Measurements from ENCODE around the gene SMKR1.

Gene SMKR1

GRCh38 chr7:129502708-129503685 is 666 bp downstream of the SMKR1 start:
- Histone ChIP-seq H3K4ac (ENCODE audit: low read depth in 1 of 2, low read length in 2 of 2) (no peak overlapping the region), H3K18ac (ENCODE audit: low read depth in 1 of 2, low read length in 2 of 2) (peak overlapping the region in 1 of 2 experiments; percentile 38), H3K27me3 (ENCODE audit: control insufficient read depth in 1 of 2, insufficient read depth in 1 of 2, low read length in 2 of 2) (peaks cover 0 to 8% of the 10 kb centered on the region in 2 experiments), H2BK12ac (ENCODE audit: low read length in 2 of 2) (no peak overlapping the region), H3K14ac (ENCODE audit: low read length in 2 of 2) (no peak overlapping the region), H2BK15ac (ENCODE audit: low read depth, poor library complexity, severe bottlenecking) (no peak overlapping the region), H3K36me3 (ENCODE audit: control insufficient read depth in 1 of 2, insufficient read depth in 2 of 2, low read depth in 1 of 2, low read length in 2 of 2) (no peaks in the 10 kb centered on the region), H2AK5ac (ENCODE audit: low read length, severe bottlenecking) (no peak overlapping the region), H3K4me2 (ENCODE audit: low read length, poor library complexity, severe bottlenecking) (peak overlapping the region; percentile 99), H3K9ac (ENCODE audit: low read length) (peak overlapping the region; percentile 79), H3K23ac (ENCODE audit: low read length in 2 of 2) (peak overlapping the region in 1 of 2 experiments; percentile 26), H4K91ac (ENCODE audit: low read length) (no peak overlapping the region), H2AFZ (ENCODE audit: low read depth, low read length) (peak overlapping the region; percentile 86), H3K4me3 (ENCODE audit: insufficient read depth in 1 of 2, low read depth in 1 of 2, low read length in 2 of 2) (peak overlapping the region; percentile 69 to 80), H4K8ac (ENCODE audit: low read length) (no peak overlapping the region), H3K79me1 (replicated peaks; ENCODE audit: low read length, poor library complexity, severe bottlenecking) (no peaks in the 10 kb centered on the region), H2BK120ac (ENCODE audit: low read depth, low read length) (no peak overlapping the region), H3K4me1 (ENCODE audit: control insufficient read depth, insufficient read depth, low read depth, low read length) (peaks cover 15% of the 10 kb centered on the region), H3K27ac (ENCODE audit: low read length, poor library complexity, severe bottlenecking) (no peak overlapping the region), H2BK5ac (ENCODE audit: low read depth, low read length, poor library complexity, severe bottlenecking) (no peak overlapping the region), H3K9me3 (ENCODE audit: control insufficient read depth, low read length) (no peaks in the 10 kb centered on the region)
- DNase-seq, result peak; percentile 14
- 13% methylated on average over 54 of the region's 58 CpGs for WGBS

DNA sequence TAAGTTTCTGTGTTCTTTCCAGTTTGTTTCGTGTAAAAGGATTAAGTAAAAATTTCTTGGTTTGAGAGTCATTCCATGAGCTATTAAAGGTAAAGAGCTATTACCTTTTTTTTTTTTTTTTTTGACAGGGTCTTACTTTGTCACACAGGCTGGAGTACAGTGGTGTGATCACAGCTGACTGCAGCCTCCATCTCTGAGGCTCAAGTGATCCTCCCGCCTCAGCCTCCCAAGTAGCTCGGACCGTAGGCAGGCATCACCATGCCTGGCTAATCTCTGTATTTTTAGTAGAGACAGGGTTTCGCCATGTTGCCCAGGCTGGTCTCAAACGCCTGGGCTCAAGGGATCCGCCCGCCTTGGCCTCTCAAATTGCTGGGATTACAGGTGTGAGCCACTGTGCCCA is 1.4 kb downstream of the SMKR1 start:
- Histone ChIP-seq H3K4me1 (ENCODE audit: control insufficient read depth, insufficient read depth, low read depth, low read length) (peaks cover 15% of the 10 kb centered on the region), H3K27me3 (ENCODE audit: control insufficient read depth in 1 of 2, insufficient read depth in 1 of 2, low read length in 2 of 2) (peaks cover 0 to 8% of the 10 kb centered on the region in 2 experiments), H3K18ac (ENCODE audit: low read depth in 1 of 2, low read length in 2 of 2) (no peak overlapping the region), H2BK120ac (ENCODE audit: low read depth, low read length) (no peak overlapping the region), H3K4ac (ENCODE audit: low read depth in 1 of 2, low read length in 2 of 2) (no peak overlapping the region), H3K4me3 (ENCODE audit: insufficient read depth in 1 of 2, low read depth in 1 of 2, low read length in 2 of 2) (no peak overlapping the region), H3K4me2 (ENCODE audit: low read length, poor library complexity, severe bottlenecking) (no peak overlapping the region), H3K14ac (ENCODE audit: low read length in 2 of 2) (no peak overlapping the region), H4K91ac (ENCODE audit: low read length) (no peak overlapping the region), H4K8ac (ENCODE audit: low read length) (no peak overlapping the region), H2AK5ac (ENCODE audit: low read length, severe bottlenecking) (no peak overlapping the region), H2BK12ac (ENCODE audit: low read length in 2 of 2) (no peak overlapping the region), H3K9ac (ENCODE audit: low read length) (no peak overlapping the region), H3K23ac (ENCODE audit: low read length in 2 of 2) (no peak overlapping the region), H3K36me3 (ENCODE audit: control insufficient read depth in 1 of 2, insufficient read depth in 2 of 2, low read depth in 1 of 2, low read length in 2 of 2) (no peaks in the 10 kb centered on the region), H3K9me3 (ENCODE audit: control insufficient read depth, low read length) (no peaks in the 10 kb centered on the region), H2BK15ac (ENCODE audit: low read depth, poor library complexity, severe bottlenecking) (no peak overlapping the region), H2BK5ac (ENCODE audit: low read depth, low read length, poor library complexity, severe bottlenecking) (no peak overlapping the region), H2AFZ (ENCODE audit: low read depth, low read length) (no peak overlapping the region), H3K79me1 (replicated peaks; ENCODE audit: low read length, poor library complexity, severe bottlenecking) (no peaks in the 10 kb centered on the region), H3K27ac (ENCODE audit: low read length, poor library complexity, severe bottlenecking) (no peak overlapping the region)
- DNase-seq, result no peak
- 99% methylated on average over 8 of the region's 8 CpGs for WGBS

- WGBS, result 81% methylated on average over 8 of the region's 8 CpGs
- H3K18ac ChIP-seq (ENCODE audit: low read depth in 1 of 2, low read length in 2 of 2), result no peak overlapping the region
These were observed 9.9 kb downstream of the SMKR1 start for GRCh38 chr7:129512192-129512591.

DNA sequence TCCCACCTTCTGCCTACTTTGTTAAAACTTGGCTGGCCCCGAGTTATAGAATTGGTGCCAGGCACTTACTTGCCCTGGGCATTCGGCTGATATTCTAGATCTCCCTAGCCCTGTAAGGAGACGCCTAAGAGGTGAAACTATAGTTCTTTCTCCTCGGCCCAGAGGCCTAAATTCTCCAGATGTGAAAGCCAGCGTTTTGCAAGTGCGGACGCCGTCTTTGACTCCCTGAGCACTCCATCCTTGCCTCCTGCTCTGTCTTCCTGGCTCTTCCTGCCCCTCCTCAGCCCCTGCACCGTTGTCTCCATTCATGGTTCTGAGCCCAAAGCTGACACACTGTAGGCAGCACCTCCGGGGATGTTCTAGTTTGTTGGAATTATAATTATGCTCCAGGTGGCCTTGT is 11.2 kb downstream of the SMKR1 start:
- 96% methylated on average over 9 of the region's 10 CpGs for WGBS
- H3K27ac ChIP-seq (ENCODE audit: low read length, poor library complexity, severe bottlenecking), result no peak overlapping the region
- H3K4me1 ChIP-seq (ENCODE audit: control insufficient read depth, insufficient read depth, low read depth, low read length), result no peaks in the 10 kb centered on the region
- no peak overlapping the region for H3K23ac ChIP-seq (ENCODE audit: low read length in 2 of 2)
- H3K14ac ChIP-seq (ENCODE audit: low read length in 2 of 2), result no peak overlapping the region
- no peak overlapping the region for H2BK15ac ChIP-seq (ENCODE audit: low read depth, poor library complexity, severe bottlenecking)
- no peak overlapping the region for H2AK5ac ChIP-seq (ENCODE audit: low read length, severe bottlenecking)
- H3K18ac ChIP-seq (ENCODE audit: low read depth in 1 of 2, low read length in 2 of 2), result no peak overlapping the region
- no peak overlapping the region for H3K9ac ChIP-seq (ENCODE audit: low read length)
- H2AFZ ChIP-seq (ENCODE audit: low read depth, low read length), result no peak overlapping the region
- no peak for DNase-seq
- H2BK120ac ChIP-seq (ENCODE audit: low read depth, low read length), result no peak overlapping the region
- H2BK12ac ChIP-seq (ENCODE audit: low read length in 2 of 2), result no peak overlapping the region
- H2BK5ac ChIP-seq (ENCODE audit: low read depth, low read length, poor library complexity, severe bottlenecking), result no peak overlapping the region
- no peak overlapping the region for H3K4me2 ChIP-seq (ENCODE audit: low read length, poor library complexity, severe bottlenecking)
- H3K4ac ChIP-seq (ENCODE audit: low read depth in 1 of 2, low read length in 2 of 2), result no peak overlapping the region
- H3K9me3 ChIP-seq (ENCODE audit: control insufficient read depth, low read length), result no peaks in the 10 kb centered on the region
- H4K8ac ChIP-seq (ENCODE audit: low read length), result no peak overlapping the region
- no peak overlapping the region for H4K91ac ChIP-seq (ENCODE audit: low read length)
- no peak overlapping the region for H3K4me3 ChIP-seq (ENCODE audit: insufficient read depth in 1 of 2, low read depth in 1 of 2, low read length in 2 of 2)
- H3K36me3 ChIP-seq (ENCODE audit: control insufficient read depth in 1 of 2, insufficient read depth in 2 of 2, low read depth in 1 of 2, low read length in 2 of 2), result no peaks in the 10 kb centered on the region
- H3K79me1 ChIP-seq (replicated peaks; ENCODE audit: low read length, poor library complexity, severe bottlenecking), result no peaks in the 10 kb centered on the region
- peaks cover 4 to 14% of the 10 kb centered on the region in 2 experiments for H3K27me3 ChIP-seq (ENCODE audit: control insufficient read depth in 1 of 2, insufficient read depth in 1 of 2, low read length in 2 of 2)

More at GRCh38 chr7:129512192-129512591, 9.9 kb downstream of the SMKR1 start:
- Histone ChIP-seq H3K4me1 (ENCODE audit: control insufficient read depth, insufficient read depth, low read depth, low read length) (no peaks in the 10 kb centered on the region), H3K9me3 (ENCODE audit: control insufficient read depth, low read length) (no peaks in the 10 kb centered on the region), H2AK5ac (ENCODE audit: low read length, severe bottlenecking) (no peak overlapping the region), H2AFZ (ENCODE audit: low read depth, low read length) (no peak overlapping the region), H3K23ac (ENCODE audit: low read length in 2 of 2) (no peak overlapping the region), H3K27ac (ENCODE audit: low read length, poor library complexity, severe bottlenecking) (no peak overlapping the region), H3K36me3 (ENCODE audit: control insufficient read depth in 1 of 2, insufficient read depth in 2 of 2, low read depth in 1 of 2, low read length in 2 of 2) (no peaks in the 10 kb centered on the region), H2BK5ac (ENCODE audit: low read depth, low read length, poor library complexity, severe bottlenecking) (no peak overlapping the region), H4K8ac (ENCODE audit: low read length) (no peak overlapping the region), H2BK12ac (ENCODE audit: low read length in 2 of 2) (no peak overlapping the region), H3K4ac (ENCODE audit: low read depth in 1 of 2, low read length in 2 of 2) (no peak overlapping the region), H3K27me3 (ENCODE audit: control insufficient read depth in 1 of 2, insufficient read depth in 1 of 2, low read length in 2 of 2) (peaks cover 4 to 14% of the 10 kb centered on the region in 2 experiments), H3K14ac (ENCODE audit: low read length in 2 of 2) (no peak overlapping the region), H3K4me2 (ENCODE audit: low read length, poor library complexity, severe bottlenecking) (no peak overlapping the region), H2BK120ac (ENCODE audit: low read depth, low read length) (no peak overlapping the region), H4K91ac (ENCODE audit: low read length) (no peak overlapping the region), H3K4me3 (ENCODE audit: insufficient read depth in 1 of 2, low read depth in 1 of 2, low read length in 2 of 2) (no peak overlapping the region), H3K9ac (ENCODE audit: low read length) (no peak overlapping the region), H3K79me1 (replicated peaks; ENCODE audit: low read length, poor library complexity, severe bottlenecking) (no peaks in the 10 kb centered on the region), H2BK15ac (ENCODE audit: low read depth, poor library complexity, severe bottlenecking) (no peak overlapping the region)
- no peak for DNase-seq

Data from mesenchymal stem cell (in vitro differentiated cells and primary cell).